Measurements from ENCODE around the gene TIAL1.

Gene TIAL1

GRCh38 chr10:119619215-119619614 lies 22.5 kb upstream of the TIAL1 start:
- Histone ChIP-seq H3K4me2 (peak overlapping the region in 5 of 11 experiments; percentile 48 to 84 (median 60); a peak in 7 of 22 replicates), H3K27ac (peak overlapping the region in 4 of 11 experiments; percentile 47 to 76 (median 73); a peak in 8 of 22 replicates), H3K4me3 (no peak overlapping the region), H3K36me3 (no peaks in the 10 kb centered on the region), H3K4me1 (peaks cover 6 to 47% (median 31%) of the 10 kb centered on the region in 10 experiments; a peak in 19 of 20 replicates), H3K9ac (no peak overlapping the region), H3K27me3 (no peaks in the 10 kb centered on the region), H3K9me3 (replicated peaks in 1 of 11) (peaks cover 0 to 5% (median 0%) of the 10 kb centered on the region in 11 experiments; a peak in 2 of 22 replicates), H4K20me1 (no peaks in the 10 kb centered on the region)
- TF ChIP-seq Cebpa-rat (IDR thresholded peaks at IDR 0.05) = no peak

- peak overlapping the region in 4 of 11 experiments; percentile 46 to 84 (median 58); a peak in 4 of 22 replicates for H3K4me2 ChIP-seq
- peaks cover 6 to 47% (median 31%) of the 10 kb centered on the region in 10 experiments; a peak in 19 of 20 replicates for H3K4me1 ChIP-seq
- H3K36me3 ChIP-seq = no peaks in the 10 kb centered on the region
- no peak overlapping the region for H3K4me3 ChIP-seq
- H3K27me3 ChIP-seq = no peaks in the 10 kb centered on the region
- H3K9me3 ChIP-seq (replicated peaks in 1 of 11) = peaks cover 1 to 14% (median 9%) of the 10 kb centered on the region in 11 experiments; a peak in 19 of 22 replicates
- H3K27ac ChIP-seq = peak overlapping the region in 3 of 11 experiments; percentile 64 to 76 (median 73); a peak in 5 of 22 replicates
- no peak overlapping the region for H3K9ac ChIP-seq
- TF ChIP-seq Cebpa-rat (IDR thresholded peaks at IDR 0.05) = no peak
- no peaks in the 10 kb centered on the region for H4K20me1 ChIP-seq
These were observed 20.3 kb upstream of the TIAL1 start for GRCh38 chr10:119616882-119617570.

GRCh38 chr10:119614686-119615085 lies 17.9 kb upstream of the TIAL1 start:
- peaks cover 0 to 29% (median 17%) of the 10 kb centered on the region in 10 experiments; a peak in 14 of 20 replicates for H3K4me1 ChIP-seq
- TF ChIP-seq Cebpa-rat (IDR thresholded peaks at IDR 0.05) = no peak
- no peak overlapping the region for H3K4me2 ChIP-seq
- no peaks in the 10 kb centered on the region for H3K36me3 ChIP-seq
- no peaks in the 10 kb centered on the region for H3K27me3 ChIP-seq
- no peak overlapping the region for H3K4me3 ChIP-seq
- H3K9ac ChIP-seq = no peak overlapping the region
- no peak overlapping the region for H3K27ac ChIP-seq
- peaks cover 11 to 27% (median 23%) of the 10 kb centered on the region in 11 experiments; a peak in 21 of 22 replicates for H3K9me3 ChIP-seq (replicated peaks in 1 of 11)
- H4K20me1 ChIP-seq = no peaks in the 10 kb centered on the region

GRCh38 chr10:119613741-119614140 lies 17.0 kb upstream of the TIAL1 start:
- no peaks in the 10 kb centered on the region for H4K20me1 ChIP-seq
- peaks cover 0 to 20% (median 14%) of the 10 kb centered on the region in 10 experiments; a peak in 14 of 20 replicates for H3K4me1 ChIP-seq
- no peaks in the 10 kb centered on the region for H3K36me3 ChIP-seq
- H3K27ac ChIP-seq = no peak overlapping the region
- H3K9me3 ChIP-seq (replicated peaks in 1 of 11) = peaks cover 11 to 27% (median 23%) of the 10 kb centered on the region in 11 experiments; a peak in 21 of 22 replicates
- no peak for TF ChIP-seq Cebpa-rat (IDR thresholded peaks at IDR 0.05)
- H3K27me3 ChIP-seq = no peaks in the 10 kb centered on the region
- H3K4me3 ChIP-seq = no peak overlapping the region
- no peak overlapping the region for H3K9ac ChIP-seq
- H3K4me2 ChIP-seq = no peak overlapping the region

- Histone ChIP-seq H3K9me3 (replicated peaks in 1 of 11) (peaks cover 11 to 27% (median 23%) of the 10 kb centered on the region in 11 experiments; a peak in 21 of 22 replicates), H3K4me2 (no peak overlapping the region), H3K4me1 (peaks cover 0 to 8% (median 0%) of the 10 kb centered on the region in 10 experiments; a peak in 2 of 20 replicates), H3K9ac (no peak overlapping the region), H3K36me3 (no peaks in the 10 kb centered on the region), H4K20me1 (no peaks in the 10 kb centered on the region), H3K27ac (no peak overlapping the region), H3K4me3 (no peak overlapping the region), H3K27me3 (no peaks in the 10 kb centered on the region)
- TF ChIP-seq Cebpa-rat (IDR thresholded peaks at IDR 0.05) = no peak
These were observed 14.7 kb upstream of the TIAL1 start for GRCh38 chr10:119611433-119611832.

- TF ChIP-seq Cebpa-rat (IDR thresholded peaks at IDR 0.05) = no peak
- H3K4me3 ChIP-seq = no peak overlapping the region
- H3K9me3 ChIP-seq (replicated peaks in 1 of 11) = peaks cover 11 to 24% (median 22%) of the 10 kb centered on the region in 11 experiments; a peak in 21 of 22 replicates
- H3K36me3 ChIP-seq = no peaks in the 10 kb centered on the region
- H3K27ac ChIP-seq = no peak overlapping the region
- no peaks in the 10 kb centered on the region for H4K20me1 ChIP-seq
- no peaks in the 10 kb centered on the region for H3K27me3 ChIP-seq
- H3K4me2 ChIP-seq = no peak overlapping the region
- H3K9ac ChIP-seq = no peak overlapping the region
- H3K4me1 ChIP-seq = peaks cover 0 to 8% (median 0%) of the 10 kb centered on the region in 10 experiments; a peak in 2 of 20 replicates
These were observed 12.8 kb upstream of the TIAL1 start for GRCh38 chr10:119609516-119609915.

- no peak overlapping the region for H3K4me3 ChIP-seq
- no peak overlapping the region for H3K9ac ChIP-seq
- no peaks in the 10 kb centered on the region for H4K20me1 ChIP-seq
- peaks cover 11 to 24% (median 22%) of the 10 kb centered on the region in 11 experiments; a peak in 21 of 22 replicates for H3K9me3 ChIP-seq (replicated peaks in 1 of 11)
- no peak for TF ChIP-seq Cebpa-rat (IDR thresholded peaks at IDR 0.05)
- peaks cover 0 to 8% (median 0%) of the 10 kb centered on the region in 10 experiments; a peak in 2 of 20 replicates for H3K4me1 ChIP-seq
- H3K27me3 ChIP-seq = no peaks in the 10 kb centered on the region
- no peaks in the 10 kb centered on the region for H3K36me3 ChIP-seq
- peak overlapping the region in 5 of 11 experiments; percentile 8 to 50 (median 35); a peak in 8 of 22 replicates for H3K4me2 ChIP-seq
- H3K27ac ChIP-seq = no peak overlapping the region
These were observed 11.8 kb upstream of the TIAL1 start for GRCh38 chr10:119608316-119609155.

GRCh38 chr10:119604468-119604867 lies 7.7 kb upstream of the TIAL1 start:
- H3K4me3 ChIP-seq = no peak overlapping the region
- H3K9ac ChIP-seq = no peak overlapping the region
- H3K9me3 ChIP-seq (replicated peaks in 1 of 11) = peaks cover 0 to 6% (median 0%) of the 10 kb centered on the region in 11 experiments; a peak in 4 of 22 replicates
- no peak overlapping the region for H3K27ac ChIP-seq
- H3K27me3 ChIP-seq = no peaks in the 10 kb centered on the region
- H4K20me1 ChIP-seq = no peaks in the 10 kb centered on the region
- no peak for TF ChIP-seq Cebpa-rat (IDR thresholded peaks at IDR 0.05)
- no peak overlapping the region for H3K4me2 ChIP-seq
- H3K4me1 ChIP-seq = peaks cover 0 to 12% (median 4%) of the 10 kb centered on the region in 10 experiments; a peak in 8 of 20 replicates
- H3K36me3 ChIP-seq = peaks cover 0 to 7% (median 0%) of the 10 kb centered on the region in 11 experiments; a peak in 1 of 22 replicates
